HUES64 (cell line): Measurements from ENCODE around the gene CLEC4M.
"Not testable (repeated sequence)": the region's sequence is repeated elsewhere in the genome, so short reads cannot be mapped to it uniquely, and the experiment has no call there.

Source experiments
- H3K27ac ChIP-seq: 2 replicates; pipeline ENCODE4 v1.7.0; 2013; ENCODE audit warnings: low read depth, low read length, inconsistent platforms
- H3K27me3 ChIP-seq: 2 replicates; pipeline ENCODE4 v1.6.1; 2013; ENCODE audit warnings: mild to moderate bottlenecking, low read length; ENCODE audit not compliant: insufficient read depth
- H3K36me3 ChIP-seq: 2 replicates; pipeline ENCODE4 v1.6.1; 2013; ENCODE audit warnings: mild to moderate bottlenecking, low read length; ENCODE audit not compliant: insufficient read depth
- H3K4me1 ChIP-seq: 2 replicates; pipeline ENCODE4 v1.6.1; 2013; ENCODE audit warnings: mild to moderate bottlenecking, low read length, moderate library complexity; ENCODE audit not compliant: insufficient read depth
- H3K4me3 ChIP-seq: 2 replicates; pipeline ENCODE4 v1.5.1; 2013; ENCODE audit warnings: mild to moderate bottlenecking, low read length, moderate library complexity
- H3K9ac ChIP-seq: 2 replicates; pipeline ENCODE4 v1.6.1; 2013; ENCODE audit warnings: mild to moderate bottlenecking, low read depth, low read length
- H3K9me3 ChIP-seq: 2 replicates; pipeline ENCODE4 v1.6.1; 2013; ENCODE audit warnings: low read depth, low read length; ENCODE audit not compliant: insufficient read depth
- WGBS: fragments of 150-250, 120-280 bp; methylation state at CpG from one replicate; pipeline ENCODE4 v1.1.7; 2013; ENCODE audit warnings: missing lambda C conversion rate; 5-methylcytosine and 5-hydroxymethylcytosine counted together

Gene CLEC4M

GRCh38 chr19:7792281-7792680, 29.2 kb downstream of the CLEC4M start:
- H3K27ac ChIP-seq = no peak overlapping the region
- 76% methylated on average over 7 of the region's 7 CpGs for WGBS
- H3K4me1 ChIP-seq = no peaks in the 10 kb centered on the region
- H3K36me3 ChIP-seq = no peaks in the 10 kb centered on the region
- H3K27me3 ChIP-seq = peaks cover 41% of the 10 kb centered on the region
- H3K9me3 ChIP-seq = no peaks in the 10 kb centered on the region
- no peak overlapping the region for H3K4me3 ChIP-seq
- no peak overlapping the region for H3K9ac ChIP-seq

- H3K4me3 ChIP-seq, H3K9ac ChIP-seq, H3K9me3 ChIP-seq, H3K27ac ChIP-seq, H3K36me3 ChIP-seq, H3K4me1 ChIP-seq: not testable (repeated sequence)
- peaks cover 37% of the 10 kb centered on the region for H3K27me3 ChIP-seq
- 89% methylated on average over 7 of the region's 7 CpGs for WGBS
Measured at GRCh38 chr19:7792701-7793100, 29.7 kb downstream of the CLEC4M start.

GRCh38 chr19:7793493-7793892, 30.4 kb downstream of the CLEC4M start:
- WGBS = 69% methylated on average over 3 of the region's 3 CpGs
- H3K36me3 ChIP-seq = no peaks in the 10 kb centered on the region
- H3K27ac ChIP-seq = no peak overlapping the region
- peaks cover 3% of the 10 kb centered on the region; the same call in 1 of the 2 replicates for H3K4me1 ChIP-seq
- no peak overlapping the region for H3K4me3 ChIP-seq
- no peaks in the 10 kb centered on the region for H3K9me3 ChIP-seq
- peaks cover 29% of the 10 kb centered on the region for H3K27me3 ChIP-seq
- no peak overlapping the region for H3K9ac ChIP-seq

GRCh38 chr19:7795555-7796161, 32.6 kb downstream of the CLEC4M start:
- H3K4me3 ChIP-seq = no peak overlapping the region
- peaks cover 8% of the 10 kb centered on the region for H3K4me1 ChIP-seq
- H3K9me3 ChIP-seq = peaks cover under 1% of the 10 kb centered on the region; the same call in 1 of the 2 replicates
- no peak overlapping the region for H3K9ac ChIP-seq
- 88% methylated on average over 7 of the region's 8 CpGs for WGBS
- H3K27me3 ChIP-seq = peaks cover 7% of the 10 kb centered on the region
- no peak overlapping the region for H3K27ac ChIP-seq
- no peaks in the 10 kb centered on the region for H3K36me3 ChIP-seq

GRCh38 chr19:7799640-7800355, 36.8 kb downstream of the CLEC4M start:
- peaks cover 12% of the 10 kb centered on the region; the same call in 1 of the 2 replicates for H3K9me3 ChIP-seq
- H3K27me3 ChIP-seq = no peaks in the 10 kb centered on the region; the same call in 1 of the 2 replicates
- H3K4me3 ChIP-seq = peak overlapping the region; percentile 54
- H3K27ac ChIP-seq = no peak overlapping the region; the same call in 1 of the 2 replicates
- H3K4me1 ChIP-seq = peaks cover 8% of the 10 kb centered on the region
- no peaks in the 10 kb centered on the region for H3K36me3 ChIP-seq
- WGBS = 5% methylated on average over 32 of the region's 34 CpGs
- H3K9ac ChIP-seq = peak overlapping the region; percentile 46; the same call in 1 of the 2 replicates

GRCh38 chr19:7801020-7801570, 38.1 kb downstream of the CLEC4M start:
- peaks cover 12% of the 10 kb centered on the region; the same call in 1 of the 2 replicates for H3K9me3 ChIP-seq
- H3K27ac ChIP-seq = no peak overlapping the region
- no peak overlapping the region for H3K4me3 ChIP-seq
- WGBS = 83% methylated on average over 17 of the region's 17 CpGs
- no peaks in the 10 kb centered on the region; the same call in 1 of the 2 replicates for H3K27me3 ChIP-seq
- H3K36me3 ChIP-seq = no peaks in the 10 kb centered on the region
- peaks cover 8% of the 10 kb centered on the region for H3K4me1 ChIP-seq
- no peak overlapping the region for H3K9ac ChIP-seq

- WGBS = 86% methylated on average over 3 of the region's 3 CpGs
- Histone ChIP-seq H3K9ac (no peak overlapping the region), H3K36me3 (no peaks in the 10 kb centered on the region), H3K27ac (no peak overlapping the region), H3K4me3 (no peak overlapping the region), H3K27me3 (no peaks in the 10 kb centered on the region), H3K9me3 (peaks cover 6% of the 10 kb centered on the region; the same call in 1 of the 2 replicates), H3K4me1 (0 out of 2 replicates have a peak, but pooled peaks cover 3% of the 10 kb centered on the region)
Measured at GRCh38 chr19:7806234-7806633, 43.2 kb downstream of the CLEC4M start.

- 79% methylated on average over 9 of the region's 9 CpGs for WGBS
- no peak overlapping the region for H3K4me3 ChIP-seq
- H3K27ac ChIP-seq = no peak overlapping the region
Measured at GRCh38 chr19:7806876-7807275, 43.8 kb downstream of the CLEC4M start.

GRCh38 chr19:7808108-7808507, 45.1 kb downstream of the CLEC4M start:
- H3K4me3 ChIP-seq = no peak overlapping the region
- 0 out of 2 replicates have a peak, but pooled peaks cover 3% of the 10 kb centered on the region for H3K4me1 ChIP-seq
- H3K27ac ChIP-seq = no peak overlapping the region
- H3K9me3 ChIP-seq = no peaks in the 10 kb centered on the region
- no peaks in the 10 kb centered on the region for H3K36me3 ChIP-seq
- no peaks in the 10 kb centered on the region; the same call in 1 of the 2 replicates for H3K27me3 ChIP-seq
- no peak overlapping the region for H3K9ac ChIP-seq
- WGBS = 73% methylated on average over 5 of the region's 5 CpGs

More at GRCh38 chr19:7806876-7807275, 43.8 kb downstream of the CLEC4M start:
- H3K4me1 ChIP-seq = 0 out of 2 replicates have a peak, but pooled peaks cover 3% of the 10 kb centered on the region
- no peak overlapping the region for H3K9ac ChIP-seq
- peaks cover 4% of the 10 kb centered on the region; the same call in 1 of the 2 replicates for H3K9me3 ChIP-seq
- no peaks in the 10 kb centered on the region; the same call in 1 of the 2 replicates for H3K27me3 ChIP-seq
- no peaks in the 10 kb centered on the region for H3K36me3 ChIP-seq

GRCh38 chr19:7811989-7812388, 48.9 kb downstream of the CLEC4M start:
- no peaks in the 10 kb centered on the region for H3K36me3 ChIP-seq
- H3K9ac ChIP-seq = no peak overlapping the region
- no peaks in the 10 kb centered on the region for H3K9me3 ChIP-seq
- H3K4me3 ChIP-seq = no peak overlapping the region
- WGBS = 83% methylated on average over 1 of the region's 2 CpGs
- H3K27me3 ChIP-seq = peaks cover 2% of the 10 kb centered on the region
- H3K4me1 ChIP-seq = 0 out of 2 replicates have a peak, but pooled peaks cover 3% of the 10 kb centered on the region
- H3K27ac ChIP-seq = no peak overlapping the region

GRCh38 chr19:7815325-7815724, 52.3 kb downstream of the CLEC4M start:
- H3K27ac ChIP-seq = no peak overlapping the region
- no peak overlapping the region for H3K4me3 ChIP-seq
- no peaks in the 10 kb centered on the region for H3K36me3 ChIP-seq
- no peak overlapping the region for H3K9ac ChIP-seq
- H3K4me1 ChIP-seq = no peaks in the 10 kb centered on the region
- 66% methylated on average over 10 of the region's 10 CpGs for WGBS
- H3K9me3 ChIP-seq = 0 out of 2 replicates have a peak, but pooled peaks cover 3% of the 10 kb centered on the region
- H3K27me3 ChIP-seq = peaks cover 2% of the 10 kb centered on the region
